ENCODE results near the gene TMEM232. TPM values are rescaled to one million over a fixed set of nuclear protein-coding genes. Genes with fewer than 3 reads are reported as not detected.
A peak's percentile ranks its signal among the peaks of the same experiment; 100 is the strongest.

The TMEM232 gene
- total RNA-seq, 1 experiment from 2014 or later, result 4.2 TPM

DNA sequence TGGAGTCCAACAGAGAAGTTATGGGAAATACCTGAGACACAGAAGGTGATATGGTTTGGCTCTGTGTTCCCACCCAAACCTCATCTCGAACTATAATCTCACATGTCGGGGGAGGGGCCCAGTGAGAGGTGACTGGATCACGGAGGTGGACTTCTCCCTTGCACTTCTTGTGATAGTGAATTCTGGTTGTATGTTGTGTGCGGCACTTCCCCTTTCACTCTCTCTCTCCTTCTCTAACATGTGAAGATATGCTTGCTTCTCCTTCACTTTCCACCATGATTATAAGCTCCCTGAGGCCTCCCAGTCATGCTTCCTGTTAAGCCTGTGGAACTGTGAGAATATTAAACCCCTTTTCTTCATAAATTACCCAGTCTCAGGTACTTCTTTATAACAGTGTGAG, 96.1 kb downstream of the TMEM232 start:
- H3K36me3 ChIP-seq (ENCODE audit: insufficient read depth, low read length), result no peaks in the 10 kb centered on the region
- H3K9me2 ChIP-seq (replicated peaks; ENCODE audit: insufficient read depth, low read length), result no peaks in the 10 kb centered on the region
- H3K4me1 ChIP-seq (ENCODE audit: low read length), result no peaks in the 10 kb centered on the region
- no peak overlapping the region for H2AFZ ChIP-seq (ENCODE audit: low read length)
- no peaks in the 10 kb centered on the region for H3K79me2 ChIP-seq (ENCODE audit: low read length)
- DNase-seq, result no peak
- H3K9ac ChIP-seq (ENCODE audit: low read length), result no peak overlapping the region
- H3K4me3 ChIP-seq (ENCODE audit: low read length), result no peak overlapping the region
- H3K4me2 ChIP-seq (ENCODE audit: low read depth, low read length, poor library complexity, severe bottlenecking), result no peak overlapping the region
- no peak overlapping the region for H3K27ac ChIP-seq (ENCODE audit: low read length)
- H3K27me3 ChIP-seq (ENCODE audit: low read length), result 0 out of 2 replicates have a peak, but pooled peaks cover 3% of the 10 kb centered on the region
- H3K9me3 ChIP-seq (ENCODE audit: low read length), result no peaks in the 10 kb centered on the region
- H4K20me1 ChIP-seq (ENCODE audit: insufficient read depth, low read depth, low read length), result no peaks in the 10 kb centered on the region

DNA sequence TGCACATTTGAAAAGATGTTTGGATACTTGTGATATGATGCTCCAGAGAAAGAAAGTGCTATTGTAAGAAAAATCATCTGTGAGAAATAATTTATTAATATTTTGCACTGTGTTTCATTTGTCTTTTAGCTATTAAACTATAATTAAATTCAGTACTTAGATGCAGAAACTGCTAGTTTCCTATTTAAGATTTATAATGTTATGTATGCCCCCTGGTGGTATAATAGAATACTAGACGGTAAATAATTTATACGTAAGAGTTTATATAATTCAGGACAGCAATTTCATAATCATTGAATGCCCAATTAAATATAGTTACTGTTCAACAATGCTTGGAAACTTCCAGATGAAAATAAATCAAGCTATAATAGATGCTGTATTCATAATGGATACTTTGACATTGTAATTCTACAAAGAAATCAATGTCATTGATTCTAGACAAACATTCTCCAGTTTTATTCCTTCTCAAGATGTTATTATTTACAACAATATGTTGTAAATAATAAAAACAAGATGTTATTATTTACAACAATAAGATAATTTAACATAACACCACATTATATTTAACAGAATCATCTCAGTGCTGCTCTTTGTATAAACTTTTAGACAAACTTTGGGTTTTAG, 101.0 kb downstream of the TMEM232 start:
- no peak overlapping the region for H3K9ac ChIP-seq (ENCODE audit: low read length)
- H3K4me3 ChIP-seq (ENCODE audit: low read length), result no peak overlapping the region
- no peaks in the 10 kb centered on the region for H3K9me3 ChIP-seq (ENCODE audit: low read length)
- no peaks in the 10 kb centered on the region for H4K20me1 ChIP-seq (ENCODE audit: insufficient read depth, low read depth, low read length)
- no peaks in the 10 kb centered on the region for H3K36me3 ChIP-seq (ENCODE audit: insufficient read depth, low read length)
- no peak overlapping the region for H3K4me2 ChIP-seq (ENCODE audit: low read depth, low read length, poor library complexity, severe bottlenecking)
- H2AFZ ChIP-seq (ENCODE audit: low read length), result no peak overlapping the region
- no peaks in the 10 kb centered on the region for H3K9me2 ChIP-seq (replicated peaks; ENCODE audit: insufficient read depth, low read length)
- H3K79me2 ChIP-seq (ENCODE audit: low read length), result no peaks in the 10 kb centered on the region
- DNase-seq, result peak; percentile 77
- no peak overlapping the region for H3K27ac ChIP-seq (ENCODE audit: low read length)
- H3K4me1 ChIP-seq (ENCODE audit: low read length), result no peaks in the 10 kb centered on the region
- no peaks in the 10 kb centered on the region for H3K27me3 ChIP-seq (ENCODE audit: low read length)

DNA sequence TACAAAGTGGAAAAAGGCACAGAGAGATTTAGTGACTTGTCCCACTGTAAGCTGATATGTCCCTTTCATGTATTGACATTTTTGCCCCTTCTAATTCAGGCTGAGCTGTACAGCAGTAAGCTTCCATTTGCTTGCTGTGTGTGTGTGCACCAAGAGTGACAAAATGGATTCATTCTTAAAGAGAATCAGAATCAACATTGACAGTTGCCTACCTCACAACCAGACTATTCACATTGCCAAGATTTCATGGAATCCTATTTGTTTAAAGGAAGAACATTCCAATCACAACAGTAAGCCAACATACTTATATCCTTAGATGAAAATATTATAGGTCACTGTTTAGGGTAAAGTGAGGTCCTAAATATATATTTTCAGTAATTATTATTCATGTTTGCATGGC, 102.6 kb downstream of the TMEM232 start:
- Histone ChIP-seq H3K9me2 (replicated peaks; ENCODE audit: insufficient read depth, low read length) (no peaks in the 10 kb centered on the region), H3K9ac (ENCODE audit: low read length) (no peak overlapping the region), H3K79me2 (ENCODE audit: low read length) (no peaks in the 10 kb centered on the region), H3K9me3 (ENCODE audit: low read length) (no peaks in the 10 kb centered on the region), H3K4me1 (ENCODE audit: low read length) (no peaks in the 10 kb centered on the region), H3K4me2 (ENCODE audit: low read depth, low read length, poor library complexity, severe bottlenecking) (no peak overlapping the region), H3K27ac (ENCODE audit: low read length) (no peak overlapping the region), H3K27me3 (ENCODE audit: low read length) (no peaks in the 10 kb centered on the region), H2AFZ (ENCODE audit: low read length) (no peak overlapping the region), H3K36me3 (ENCODE audit: insufficient read depth, low read length) (no peaks in the 10 kb centered on the region), H4K20me1 (ENCODE audit: insufficient read depth, low read depth, low read length) (no peaks in the 10 kb centered on the region), H3K4me3 (ENCODE audit: low read length) (no peak overlapping the region)
- no peak for DNase-seq

DNA sequence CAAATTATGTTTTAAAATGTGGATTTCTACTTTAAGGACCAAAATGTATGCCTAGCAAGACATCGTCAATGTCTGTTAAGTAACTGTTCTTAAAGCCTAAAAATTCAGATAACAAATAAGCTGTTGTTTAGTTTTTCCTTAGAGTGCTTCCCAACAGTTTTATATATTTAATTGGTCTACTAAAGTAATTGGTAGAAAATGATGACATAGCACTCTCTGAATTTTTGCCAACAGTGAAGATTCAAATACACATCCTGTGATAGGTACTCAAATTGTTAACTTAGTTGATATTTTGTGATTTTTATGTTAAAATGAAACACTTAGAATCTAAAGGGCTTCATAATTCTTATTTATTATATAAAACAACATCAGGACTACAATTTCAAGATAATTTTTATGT, 107.5 kb downstream of the TMEM232 start:
- Histone ChIP-seq H3K27ac (ENCODE audit: low read length) (no peak overlapping the region), H3K9ac (ENCODE audit: low read length) (no peak overlapping the region), H3K4me2 (ENCODE audit: low read depth, low read length, poor library complexity, severe bottlenecking) (no peak overlapping the region), H3K9me3 (ENCODE audit: low read length) (no peaks in the 10 kb centered on the region), H3K9me2 (replicated peaks; ENCODE audit: insufficient read depth, low read length) (no peaks in the 10 kb centered on the region), H3K4me3 (ENCODE audit: low read length) (no peak overlapping the region), H3K27me3 (ENCODE audit: low read length) (no peaks in the 10 kb centered on the region), H3K79me2 (ENCODE audit: low read length) (no peaks in the 10 kb centered on the region), H3K4me1 (ENCODE audit: low read length) (no peaks in the 10 kb centered on the region), H2AFZ (ENCODE audit: low read length) (no peak overlapping the region), H4K20me1 (ENCODE audit: insufficient read depth, low read depth, low read length) (no peaks in the 10 kb centered on the region), H3K36me3 (ENCODE audit: insufficient read depth, low read length) (no peaks in the 10 kb centered on the region)
- no peak for DNase-seq

DNA sequence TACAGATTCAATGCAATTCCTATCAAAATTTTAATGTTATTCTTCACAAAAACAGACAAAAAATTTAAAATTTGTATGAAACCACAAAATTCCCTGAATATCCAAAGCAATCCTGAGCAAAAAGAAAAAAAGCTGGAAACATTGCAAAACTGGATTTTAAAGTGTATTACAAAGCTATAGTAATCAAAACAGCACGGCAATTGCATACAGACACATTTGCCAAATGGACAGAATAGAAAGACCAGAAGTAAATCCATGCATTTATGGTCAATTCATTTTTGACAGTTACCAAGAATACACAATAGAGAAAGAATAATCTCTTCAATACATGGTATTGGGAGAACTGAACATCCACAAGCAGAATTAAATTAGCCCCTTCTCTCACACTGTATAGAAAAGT, 110.5 kb downstream of the TMEM232 start:
- no peak overlapping the region for H3K4me2 ChIP-seq (ENCODE audit: low read depth, low read length, poor library complexity, severe bottlenecking)
- H3K9me3 ChIP-seq (ENCODE audit: low read length), result no peaks in the 10 kb centered on the region
- no peak overlapping the region for H3K27ac ChIP-seq (ENCODE audit: low read length)
- H3K4me1 ChIP-seq (ENCODE audit: low read length), result no peaks in the 10 kb centered on the region
- no peak overlapping the region for H3K4me3 ChIP-seq (ENCODE audit: low read length)
- no peaks in the 10 kb centered on the region for H3K36me3 ChIP-seq (ENCODE audit: insufficient read depth, low read length)
- H4K20me1 ChIP-seq (ENCODE audit: insufficient read depth, low read depth, low read length), result no peaks in the 10 kb centered on the region
- DNase-seq, result no peak
- no peak overlapping the region for H2AFZ ChIP-seq (ENCODE audit: low read length)
- no peak overlapping the region for H3K9ac ChIP-seq (ENCODE audit: low read length)
- no peaks in the 10 kb centered on the region for H3K27me3 ChIP-seq (ENCODE audit: low read length)
- no peaks in the 10 kb centered on the region for H3K79me2 ChIP-seq (ENCODE audit: low read length)
- no peaks in the 10 kb centered on the region for H3K9me2 ChIP-seq (replicated peaks; ENCODE audit: insufficient read depth, low read length)

DNA sequence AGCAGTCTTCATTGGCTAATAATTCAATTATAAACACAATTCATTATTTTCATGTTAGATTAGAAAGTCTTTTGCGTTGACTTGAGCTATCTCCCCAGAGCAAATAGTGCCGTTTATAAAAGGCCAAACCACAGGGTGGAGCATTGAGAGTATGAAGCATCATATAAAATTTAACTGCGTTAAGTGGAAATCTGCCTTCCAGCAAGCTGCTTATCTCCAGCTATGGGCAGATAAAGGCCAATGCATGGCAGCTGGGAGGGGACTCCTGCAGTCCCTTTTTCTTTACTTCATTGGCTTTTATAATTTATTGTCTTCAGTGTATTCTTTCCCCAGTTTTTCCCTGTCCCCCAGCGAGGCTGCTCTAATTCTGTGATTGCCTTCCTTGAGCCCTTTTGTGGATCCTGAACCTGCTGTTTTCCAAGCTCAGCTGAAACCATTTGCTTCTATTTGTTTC, 113.7 kb downstream of the TMEM232 start:
- Histone ChIP-seq H4K20me1 (ENCODE audit: insufficient read depth, low read depth, low read length) (no peaks in the 10 kb centered on the region), H3K79me2 (ENCODE audit: low read length) (no peaks in the 10 kb centered on the region), H3K9me2 (replicated peaks; ENCODE audit: insufficient read depth, low read length) (no peaks in the 10 kb centered on the region), H3K9me3 (ENCODE audit: low read length) (no peaks in the 10 kb centered on the region), H3K27ac (ENCODE audit: low read length) (no peak overlapping the region), H3K9ac (ENCODE audit: low read length) (no peak overlapping the region), H3K4me2 (ENCODE audit: low read depth, low read length, poor library complexity, severe bottlenecking) (no peak overlapping the region), H3K4me1 (ENCODE audit: low read length) (no peaks in the 10 kb centered on the region), H3K36me3 (ENCODE audit: insufficient read depth, low read length) (no peaks in the 10 kb centered on the region), H3K4me3 (ENCODE audit: low read length) (no peak overlapping the region), H2AFZ (ENCODE audit: low read length) (no peak overlapping the region), H3K27me3 (ENCODE audit: low read length) (no peaks in the 10 kb centered on the region)
- DNase-seq, result peak; percentile 10

DNA sequence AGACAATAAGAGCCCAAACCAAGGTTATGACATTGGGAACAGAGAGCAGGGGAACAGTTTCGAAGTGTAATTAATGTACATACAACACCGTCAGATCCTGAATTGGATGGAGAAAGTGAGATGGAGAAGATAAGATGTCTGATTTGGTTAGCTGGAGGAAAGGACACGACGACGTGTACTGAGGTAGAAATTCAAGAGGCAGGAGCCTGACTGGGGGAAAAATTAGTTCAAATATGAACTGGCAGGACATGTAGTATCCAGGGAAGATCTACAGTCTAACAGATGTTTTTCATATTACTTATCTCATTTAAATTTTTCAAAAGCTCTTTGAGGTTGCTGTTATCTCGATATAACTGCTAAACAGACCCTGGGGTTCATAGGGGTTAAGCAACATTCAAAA, 114.7 kb downstream of the TMEM232 start:
- H2AFZ ChIP-seq (ENCODE audit: low read length), result no peak overlapping the region
- DNase-seq, result peak; percentile 20
- H3K4me1 ChIP-seq (ENCODE audit: low read length), result no peaks in the 10 kb centered on the region
- no peaks in the 10 kb centered on the region for H3K9me3 ChIP-seq (ENCODE audit: low read length)
- H3K4me3 ChIP-seq (ENCODE audit: low read length), result no peak overlapping the region
- no peaks in the 10 kb centered on the region for H3K27me3 ChIP-seq (ENCODE audit: low read length)
- no peaks in the 10 kb centered on the region for H3K9me2 ChIP-seq (replicated peaks; ENCODE audit: insufficient read depth, low read length)
- no peak overlapping the region for H3K9ac ChIP-seq (ENCODE audit: low read length)
- no peak overlapping the region for H3K27ac ChIP-seq (ENCODE audit: low read length)
- no peaks in the 10 kb centered on the region for H4K20me1 ChIP-seq (ENCODE audit: insufficient read depth, low read depth, low read length)
- H3K79me2 ChIP-seq (ENCODE audit: low read length), result no peaks in the 10 kb centered on the region
- H3K4me2 ChIP-seq (ENCODE audit: low read depth, low read length, poor library complexity, severe bottlenecking), result no peak overlapping the region
- H3K36me3 ChIP-seq (ENCODE audit: insufficient read depth, low read length), result no peaks in the 10 kb centered on the region

DNA sequence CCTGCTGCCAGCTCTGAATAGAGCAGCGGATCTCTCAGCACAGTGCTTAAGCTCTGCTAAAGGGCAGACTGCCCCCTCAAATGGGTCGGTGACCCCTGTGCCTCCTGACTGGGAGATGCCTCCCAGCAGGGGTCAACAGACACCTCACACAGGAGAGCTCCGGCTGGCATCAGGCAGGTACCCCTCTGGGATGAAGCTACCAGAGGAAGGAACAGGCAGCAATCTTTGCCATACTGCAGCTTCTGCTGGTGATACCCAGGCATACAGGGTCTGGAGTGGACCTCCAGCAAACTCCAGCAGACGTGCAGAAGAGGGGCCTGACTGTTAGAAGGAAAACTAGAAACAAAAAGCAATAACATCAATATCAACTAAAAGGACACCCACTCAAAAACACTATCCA, 131.6 kb downstream of the TMEM232 start:
- H2AFZ ChIP-seq (ENCODE audit: low read length), result no peak overlapping the region
- no peak overlapping the region for H3K27ac ChIP-seq (ENCODE audit: low read length)
- no peaks in the 10 kb centered on the region for H4K20me1 ChIP-seq (ENCODE audit: insufficient read depth, low read depth, low read length)
- H3K9ac ChIP-seq (ENCODE audit: low read length), result no peak overlapping the region
- no peak for DNase-seq
- no peaks in the 10 kb centered on the region for H3K4me1 ChIP-seq (ENCODE audit: low read length)
- no peak overlapping the region for H3K4me2 ChIP-seq (ENCODE audit: low read depth, low read length, poor library complexity, severe bottlenecking)
- H3K9me2 ChIP-seq (replicated peaks; ENCODE audit: insufficient read depth, low read length), result no peaks in the 10 kb centered on the region
- H3K27me3 ChIP-seq (ENCODE audit: low read length), result no peaks in the 10 kb centered on the region
- no peak overlapping the region for H3K4me3 ChIP-seq (ENCODE audit: low read length)
- H3K36me3 ChIP-seq (ENCODE audit: insufficient read depth, low read length), result no peaks in the 10 kb centered on the region
- no peaks in the 10 kb centered on the region for H3K79me2 ChIP-seq (ENCODE audit: low read length)
- H3K9me3 ChIP-seq (ENCODE audit: low read length), result no peaks in the 10 kb centered on the region
